ENCODE data around the gene IRAK2.
"Not testable (repeated sequence)": the region's sequence is repeated elsewhere in the genome, so short reads cannot be mapped to it uniquely, and the experiment has no call there.

IRAK2 gene

GRCh38 chr3:10149226-10149625 is 15.5 kb upstream of the IRAK2 start:
- no peak for TF ChIP-seq CTCF (IDR thresholded peaks at IDR 0.05)
- Histone ChIP-seq H3K4me3 (no peak overlapping the region), H3K27ac (no peak overlapping the region)
- no peak for DNase-seq (ENCODE audit: low spot score)

GRCh38 chr3:10150987-10151386 is 13.7 kb upstream of the IRAK2 start:
- H3K27ac ChIP-seq = no peak overlapping the region
- DNase-seq (ENCODE audit: low spot score) = no peak
- TF ChIP-seq CTCF (IDR thresholded peaks at IDR 0.05) = no peak
- H3K4me3 ChIP-seq = no peak overlapping the region

GRCh38 chr3:10154335-10155122 is 10.2 kb upstream of the IRAK2 start:
- no peak for TF ChIP-seq CTCF (IDR thresholded peaks at IDR 0.05)
- no peak overlapping the region for H3K4me3 ChIP-seq
- no peak overlapping the region for H3K27ac ChIP-seq
- DNase-seq (ENCODE audit: low spot score) = no peak

DNA sequence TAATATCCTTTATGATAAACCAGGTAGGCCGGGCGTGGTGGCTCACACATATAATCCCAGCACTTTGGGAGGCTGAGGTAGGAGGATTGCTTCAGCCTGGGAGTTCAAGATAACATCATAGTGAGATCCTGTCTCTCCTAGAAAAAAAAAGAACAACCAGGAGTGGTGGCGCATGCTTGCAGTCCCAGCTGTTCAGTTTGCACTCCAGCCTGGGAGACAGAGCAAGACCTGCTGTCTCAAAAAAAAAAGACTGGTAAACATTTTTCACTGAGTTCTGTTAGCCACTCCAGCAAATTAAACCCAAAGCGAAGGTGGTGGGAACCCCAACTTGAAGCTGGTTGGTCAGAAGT is 9.6 kb upstream of the IRAK2 start:
- no peak overlapping the region for H3K4me3 ChIP-seq
- no peak for DNase-seq (ENCODE audit: low spot score)
- no peak overlapping the region for H3K27ac ChIP-seq
- TF ChIP-seq CTCF (IDR thresholded peaks at IDR 0.05) = no peak

- Histone ChIP-seq H3K27ac (no peak overlapping the region), H3K4me3 (no peak overlapping the region)
- TF ChIP-seq CTCF (IDR thresholded peaks at IDR 0.05) = no peak
- DNase-seq (ENCODE audit: low spot score) = no peak
These were observed 9.1 kb upstream of the IRAK2 start for GRCh38 chr3:10155658-10156057.

DNA sequence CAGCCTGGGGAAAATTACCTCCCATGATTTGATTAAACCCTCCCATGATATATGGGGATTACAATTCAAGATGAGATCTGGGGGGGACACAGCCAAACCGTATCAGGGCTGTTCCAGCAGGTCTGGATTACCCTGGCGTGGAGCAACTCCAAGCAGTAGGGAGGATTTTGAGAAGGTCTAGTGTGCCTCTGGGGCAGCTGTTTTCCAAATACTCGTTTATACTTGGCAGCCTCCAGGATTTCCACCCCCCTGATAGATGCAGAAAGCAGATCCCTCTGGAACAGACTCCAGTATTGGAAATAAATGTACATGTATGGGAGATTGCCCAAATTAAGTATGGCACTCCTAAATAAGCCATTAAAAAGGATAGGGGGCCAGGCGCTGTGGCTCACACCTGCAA is 7.7 kb upstream of the IRAK2 start:
- no peak overlapping the region for H3K4me3 ChIP-seq
- DNase-seq (ENCODE audit: low spot score) = no peak
- no peak overlapping the region for H3K27ac ChIP-seq
- no peak for TF ChIP-seq CTCF (IDR thresholded peaks at IDR 0.05)

DNA sequence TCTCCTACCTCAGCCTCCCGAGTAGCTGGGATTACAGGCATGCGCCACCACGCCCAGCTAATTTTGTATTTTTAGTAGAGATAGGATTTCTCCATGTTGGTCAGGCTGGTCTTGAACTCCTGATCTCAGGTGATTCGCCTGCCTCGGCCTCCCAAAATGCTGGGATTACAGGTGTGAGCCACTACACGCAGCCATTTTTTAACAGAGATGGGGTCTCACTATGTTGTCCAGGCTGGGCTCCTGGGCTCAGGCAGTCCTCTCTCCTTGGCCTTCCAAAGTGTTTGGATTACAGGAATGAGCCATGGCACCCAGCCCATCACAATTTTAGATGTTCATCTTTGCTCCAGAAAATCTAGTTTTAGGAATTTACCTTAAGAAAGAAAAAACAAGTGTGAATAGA is 6.2 kb upstream of the IRAK2 start:
- H3K27ac ChIP-seq; H3K4me3 ChIP-seq; DNase-seq (ENCODE audit: low spot score): not testable (repeated sequence)
